Neural progenitor cell (in vitro differentiated cells): ENCODE measurements around the gene MUC6.

Experiments used
- EZH2 ChIP-seq: fragments of 200-600 bp; sonication (generic); IDR thresholded peaks from 2 replicates; pipeline ENCODE4 v1.6.1; 2017; ENCODE audit warnings: antibody characterized with exemption, mild to moderate bottlenecking, moderate library complexity
- EZH2phosphoT487 ChIP-seq: fragments of 200-600 bp; sonication (generic); IDR thresholded peaks from 2 replicates; pipeline ENCODE4 v1.6.1; 2017; ENCODE audit warnings: antibody characterized with exemption
- TF ChIP-seq, protein P1 (sequence below): fragments of 200-600 bp; sonication (generic); IDR thresholded peaks from 2 replicates; pipeline ENCODE4 v1.5.1; 2017; ENCODE audit warnings: antibody characterized with exemption, mild to moderate bottlenecking

- TF ChIP-seq, protein P1, sequence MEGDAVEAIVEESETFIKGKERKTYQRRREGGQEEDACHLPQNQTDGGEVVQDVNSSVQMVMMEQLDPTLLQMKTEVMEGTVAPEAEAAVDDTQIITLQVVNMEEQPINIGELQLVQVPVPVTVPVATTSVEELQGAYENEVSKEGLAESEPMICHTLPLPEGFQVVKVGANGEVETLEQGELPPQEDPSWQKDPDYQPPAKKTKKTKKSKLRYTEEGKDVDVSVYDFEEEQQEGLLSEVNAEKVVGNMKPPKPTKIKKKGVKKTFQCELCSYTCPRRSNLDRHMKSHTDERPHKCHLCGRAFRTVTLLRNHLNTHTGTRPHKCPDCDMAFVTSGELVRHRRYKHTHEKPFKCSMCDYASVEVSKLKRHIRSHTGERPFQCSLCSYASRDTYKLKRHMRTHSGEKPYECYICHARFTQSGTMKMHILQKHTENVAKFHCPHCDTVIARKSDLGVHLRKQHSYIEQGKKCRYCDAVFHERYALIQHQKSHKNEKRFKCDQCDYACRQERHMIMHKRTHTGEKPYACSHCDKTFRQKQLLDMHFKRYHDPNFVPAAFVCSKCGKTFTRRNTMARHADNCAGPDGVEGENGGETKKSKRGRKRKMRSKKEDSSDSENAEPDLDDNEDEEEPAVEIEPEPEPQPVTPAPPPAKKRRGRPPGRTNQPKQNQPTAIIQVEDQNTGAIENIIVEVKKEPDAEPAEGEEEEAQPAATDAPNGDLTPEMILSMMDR: no peak
- TF ChIP-seq EZH2 (no peak), EZH2phosphoT487 (no peak)
These were observed 18.4 kb downstream of the MUC6 start for GRCh38 chr11:1018091-1018490.
